Measurements from ENCODE around the gene SART3.

The SART3 gene

DNA sequence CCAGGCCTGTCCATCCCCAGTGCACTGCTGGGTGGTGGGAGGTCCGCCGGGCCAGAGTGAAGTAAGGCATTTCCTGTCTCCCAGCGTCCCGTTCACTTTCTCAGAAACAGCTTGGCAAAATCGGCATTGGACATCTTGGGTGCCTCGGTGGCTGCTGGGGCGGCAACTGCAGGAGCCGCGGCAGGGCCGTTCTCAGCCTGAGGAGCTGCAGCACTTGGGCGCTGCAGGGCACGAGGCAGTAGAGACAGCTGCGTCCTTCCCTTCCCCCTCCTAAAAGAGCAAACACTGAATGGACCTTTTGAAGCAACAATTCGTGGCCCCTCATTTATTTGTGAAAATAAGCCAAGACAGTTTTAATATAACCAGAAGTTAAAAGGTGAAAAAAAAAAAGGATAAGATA is 37.6 kb downstream of the SART3 start:
- no peak for DNase-seq (ENCODE audit: low spot score)

DNA sequence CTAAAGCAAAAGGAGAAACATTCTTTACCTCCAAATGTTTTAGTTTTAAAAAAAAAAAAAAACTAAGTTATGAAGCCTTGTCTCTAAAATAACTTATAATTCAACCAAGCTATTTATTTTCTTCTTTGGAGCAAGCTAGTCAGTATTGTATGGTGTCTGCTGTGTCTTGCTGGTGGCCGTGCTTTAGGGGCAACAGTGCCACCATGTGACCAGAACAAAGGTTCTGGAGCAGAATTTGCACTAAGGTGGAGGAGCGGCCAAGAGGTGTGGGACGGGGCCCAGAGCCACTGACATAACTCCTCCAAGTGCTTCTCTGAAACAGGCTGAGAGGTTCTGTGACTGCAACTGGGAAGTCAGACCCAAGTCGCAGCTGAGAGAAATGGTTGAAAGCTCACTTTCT is 41.4 kb downstream of the SART3 start:
- no peak for DNase-seq (ENCODE audit: low spot score)

DNA sequence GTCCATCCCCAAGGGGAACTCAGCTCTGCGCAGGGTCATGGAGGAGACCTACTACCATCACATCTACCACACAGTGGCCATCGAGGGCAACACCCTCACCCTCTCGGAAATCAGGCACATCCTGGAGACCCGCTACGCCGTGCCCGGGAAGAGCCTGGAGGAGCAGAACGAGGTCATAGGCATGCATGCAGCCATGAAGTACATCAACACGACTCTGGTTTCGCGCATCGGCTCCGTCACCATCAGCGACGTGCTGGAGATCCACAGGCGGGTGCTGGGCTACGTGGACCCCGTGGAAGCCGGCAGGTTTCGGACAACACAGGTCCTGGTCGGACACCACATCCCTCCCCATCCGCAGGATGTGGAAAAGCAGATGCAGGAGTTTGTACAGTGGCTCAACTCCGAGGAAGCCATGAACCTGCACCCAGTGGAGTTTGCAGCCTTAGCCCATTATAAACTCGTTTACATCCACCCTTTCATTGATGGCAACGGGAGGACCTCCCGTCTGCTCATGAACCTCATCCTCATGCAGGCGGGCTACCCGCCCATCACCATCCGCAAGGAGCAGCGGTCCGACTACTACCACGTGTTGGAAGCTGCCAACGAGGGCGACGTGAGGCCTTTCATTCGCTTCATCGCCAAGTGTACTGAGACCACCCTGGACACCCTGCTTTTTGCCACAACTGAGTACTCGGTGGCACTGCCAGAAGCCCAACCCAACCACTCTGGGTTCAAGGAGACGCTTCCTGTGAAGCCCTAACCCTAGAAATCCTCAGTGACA is 42.1 kb downstream of the SART3 start:
- DNase-seq (ENCODE audit: low spot score), result no peak

- DNase-seq (ENCODE audit: low spot score), result no peak
These were observed 42.8 kb downstream of the SART3 start for GRCh38 chr12:108518101-108518715.

- DNase-seq (ENCODE audit: low spot score), result no peak
These were observed 43.5 kb downstream of the SART3 start for GRCh38 chr12:108517288-108518100.

DNA sequence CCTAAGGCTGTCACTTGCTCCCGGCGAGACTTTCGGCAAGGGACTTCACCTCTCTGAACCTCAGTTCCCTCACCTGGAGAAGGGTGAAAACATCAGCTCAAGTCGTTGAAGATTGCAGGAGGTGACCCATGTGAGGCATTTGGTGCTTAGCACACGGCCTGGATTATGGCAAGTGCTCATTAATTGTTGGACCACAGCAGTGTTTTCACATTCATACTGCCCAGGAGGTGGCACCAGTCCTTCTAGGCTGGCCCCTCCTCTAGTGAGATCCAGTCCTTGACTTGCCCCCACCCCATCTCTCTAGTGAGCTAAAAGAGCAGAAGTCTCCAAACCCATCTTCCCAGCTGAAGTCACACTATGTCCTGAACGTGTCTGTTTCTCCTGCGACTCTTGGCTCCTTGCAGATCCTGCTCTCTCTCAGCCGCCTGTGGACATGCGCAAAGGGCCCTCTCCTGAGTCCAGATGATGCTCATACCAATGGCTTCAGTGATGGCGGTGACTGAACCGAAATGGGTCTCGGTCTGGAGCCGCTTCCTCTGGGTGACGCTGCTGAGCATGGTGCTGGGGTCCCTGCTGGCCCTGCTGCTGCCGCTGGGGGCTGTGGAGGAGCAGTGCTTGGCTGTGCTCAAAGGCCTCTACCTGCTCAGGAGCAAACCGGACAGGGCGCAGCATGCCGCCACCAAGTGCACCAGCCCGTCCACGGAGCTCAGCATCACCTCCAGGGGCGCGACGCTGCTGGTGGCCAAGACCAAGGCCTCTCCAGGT is 44.3 kb downstream of the SART3 start:
- DNase-seq (ENCODE audit: low spot score), result no peak

DNA sequence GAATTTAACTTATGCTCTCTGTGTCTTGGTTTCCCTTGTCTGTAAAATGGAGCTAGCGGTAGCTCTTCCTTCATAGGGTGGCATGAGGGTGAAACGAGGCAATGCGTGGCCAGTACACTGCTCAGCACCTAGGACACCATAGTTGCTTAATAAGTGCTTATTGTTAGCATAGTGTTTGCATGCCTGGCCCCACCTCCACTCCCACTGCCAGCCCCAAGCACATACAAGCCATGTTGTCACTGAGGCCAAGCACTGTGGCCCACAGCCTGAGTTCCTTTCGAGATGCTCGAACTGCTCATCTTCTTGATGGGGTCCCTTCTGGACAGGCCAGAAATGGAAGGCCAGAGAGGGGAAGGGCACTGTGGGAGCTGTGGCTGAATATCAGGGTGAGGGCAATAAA is 45.1 kb downstream of the SART3 start:
- no peak for DNase-seq (ENCODE audit: low spot score)

DNA sequence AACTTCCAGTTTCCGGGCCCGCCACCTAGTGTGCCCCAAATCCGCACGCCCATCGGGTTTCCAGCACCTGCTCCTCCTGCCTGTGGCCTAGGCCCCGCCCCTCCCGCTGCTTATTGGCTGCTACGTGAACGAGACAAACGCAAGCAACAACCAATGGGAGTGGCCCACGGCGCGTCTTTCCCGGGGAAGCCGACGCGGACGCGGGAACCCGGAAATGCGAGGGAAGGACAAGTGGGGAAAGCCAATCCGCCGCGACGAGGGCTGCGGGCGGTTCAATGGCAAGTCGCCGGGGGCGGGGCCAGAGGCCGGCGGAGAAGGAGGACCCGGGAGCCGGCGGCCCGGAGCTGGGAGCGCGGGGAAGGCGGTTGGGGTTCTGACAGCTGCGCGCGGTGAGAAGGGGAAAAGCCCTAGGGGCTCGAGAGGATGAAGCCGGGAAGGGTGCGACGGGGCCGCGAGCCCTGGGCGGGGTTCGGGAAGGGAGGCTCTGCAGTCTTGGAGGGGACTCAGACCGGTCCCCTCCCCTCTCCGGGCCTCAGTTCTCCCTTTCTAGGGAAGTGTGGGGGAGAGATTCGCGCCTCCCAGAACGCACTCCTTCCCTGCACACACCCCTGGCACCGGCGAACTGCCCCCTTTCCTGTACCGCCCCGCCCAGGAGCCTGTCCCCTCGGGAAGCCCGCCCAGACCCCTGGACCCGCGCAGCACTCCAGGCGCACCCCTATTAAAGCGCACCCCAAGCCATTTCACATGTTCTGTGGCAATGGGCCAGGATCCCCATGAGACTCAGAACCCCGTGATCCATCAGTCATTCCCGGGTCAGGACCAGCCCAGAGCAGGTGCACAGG is 45.8 kb downstream of the SART3 start, which contains the start of gene FICD:
Gene FICD, plus strand, starts transcription at position 305 of the 842 bp plus-strand sequence. CDS start 1,696 bp downstream, outside the sequence.
- DNase-seq (ENCODE audit: low spot score), result peak; percentile 99

GRCh38 chr12:108514468-108514972 is 46.5 kb downstream of the SART3 start:
- DNase-seq (ENCODE audit: low spot score), result no peak

DNA sequence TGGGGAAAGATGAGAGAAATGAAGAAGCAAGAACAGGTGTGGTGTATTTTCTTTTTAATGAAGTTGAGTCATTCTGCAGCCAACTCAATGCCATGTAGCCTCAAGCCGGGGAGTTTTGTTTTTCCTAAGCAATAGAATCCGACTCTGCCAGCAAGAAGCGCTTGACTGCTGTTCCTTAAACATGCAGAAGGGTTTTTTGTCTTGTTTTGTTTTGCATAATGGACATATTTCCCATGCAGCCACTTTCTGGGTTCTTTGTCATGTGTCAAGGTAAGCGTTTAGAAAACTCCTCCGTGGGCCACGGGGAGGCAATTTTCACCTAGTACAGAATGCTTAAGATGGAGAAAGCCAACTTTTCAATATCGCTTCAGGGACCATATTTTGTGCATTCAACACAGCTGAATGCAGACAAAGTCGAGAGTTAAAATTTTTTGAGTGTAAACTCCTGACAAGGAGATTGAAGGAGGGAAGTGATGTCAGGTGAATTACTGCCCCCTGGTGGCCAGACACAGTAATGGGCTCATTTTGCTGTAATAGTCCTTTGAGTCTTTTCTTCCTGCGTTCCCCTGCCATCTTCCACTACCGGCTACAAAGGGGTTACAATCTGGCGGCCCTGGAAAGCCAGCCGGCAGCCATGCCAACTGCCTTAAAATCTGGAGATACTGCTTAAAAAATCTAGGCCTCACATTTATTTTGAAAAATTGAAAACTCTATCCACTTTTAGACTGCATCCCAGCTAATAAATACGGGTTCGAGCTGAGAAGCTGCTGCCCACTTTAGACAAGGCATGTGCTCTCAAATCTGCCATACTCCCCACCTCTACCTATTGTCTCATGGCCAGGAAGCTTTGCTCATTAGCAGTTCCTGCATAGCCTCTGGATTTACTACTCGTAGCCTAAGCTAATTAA is 49.1 kb downstream of the SART3 start:
- peak; percentile 74 for DNase-seq (ENCODE audit: low spot score)

DNA sequence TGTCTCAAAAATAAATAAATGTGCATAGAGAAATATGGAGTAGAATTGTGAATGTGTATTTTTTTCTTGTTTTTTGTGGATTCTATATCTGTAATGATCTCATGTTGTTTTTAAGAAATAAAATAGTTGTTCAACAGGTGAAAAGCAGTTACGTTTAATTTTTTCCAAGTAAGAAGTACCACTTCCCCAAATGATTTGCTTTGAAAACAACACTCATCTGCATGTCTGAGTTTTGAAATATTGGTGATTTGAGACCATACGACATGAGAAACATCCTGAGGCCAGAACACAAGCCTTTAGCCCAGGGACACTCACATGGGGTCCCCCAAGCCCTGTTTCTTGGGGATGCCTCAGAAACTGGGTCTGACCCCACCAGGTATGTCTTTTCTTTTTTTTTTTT is 50.1 kb downstream of the SART3 start:
- no peak for DNase-seq (ENCODE audit: low spot score)

- DNase-seq (ENCODE audit: low spot score), result no peak
These were observed 51.2 kb downstream of the SART3 start for GRCh38 chr12:108509806-108510205.

DNA sequence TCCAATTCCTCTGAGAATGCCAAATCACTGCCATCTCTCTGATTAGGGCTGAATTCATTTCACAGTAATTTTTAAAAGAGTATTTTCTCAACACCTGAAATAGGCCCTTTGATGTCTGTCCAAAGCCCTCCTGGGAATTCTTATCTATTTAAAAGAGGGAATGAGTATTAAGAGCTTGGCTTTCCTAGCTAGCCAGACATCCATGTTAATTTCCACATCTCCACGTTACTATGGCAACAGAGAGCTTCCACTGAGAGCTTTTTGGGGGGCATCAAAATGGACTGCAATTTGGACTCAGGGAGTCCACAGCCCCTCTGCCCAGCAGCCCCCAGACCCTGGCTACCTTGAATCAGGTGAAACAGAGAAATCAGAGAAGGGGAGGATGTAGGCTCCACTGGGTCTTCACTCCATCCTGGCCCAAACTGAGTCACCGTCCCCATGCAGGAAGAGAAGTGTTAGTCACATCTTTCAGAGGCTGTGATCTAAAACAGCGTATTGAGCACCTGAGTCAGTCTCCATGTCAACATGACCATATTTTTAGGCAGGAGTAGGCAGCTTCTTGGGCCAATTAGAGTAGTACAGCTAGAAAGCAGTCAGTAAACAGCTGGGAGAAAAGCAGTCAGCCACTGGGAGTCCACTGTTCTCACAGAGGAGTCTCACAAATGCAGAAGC is 52.9 kb downstream of the SART3 start:
- DNase-seq (ENCODE audit: low spot score), result no peak

DNA sequence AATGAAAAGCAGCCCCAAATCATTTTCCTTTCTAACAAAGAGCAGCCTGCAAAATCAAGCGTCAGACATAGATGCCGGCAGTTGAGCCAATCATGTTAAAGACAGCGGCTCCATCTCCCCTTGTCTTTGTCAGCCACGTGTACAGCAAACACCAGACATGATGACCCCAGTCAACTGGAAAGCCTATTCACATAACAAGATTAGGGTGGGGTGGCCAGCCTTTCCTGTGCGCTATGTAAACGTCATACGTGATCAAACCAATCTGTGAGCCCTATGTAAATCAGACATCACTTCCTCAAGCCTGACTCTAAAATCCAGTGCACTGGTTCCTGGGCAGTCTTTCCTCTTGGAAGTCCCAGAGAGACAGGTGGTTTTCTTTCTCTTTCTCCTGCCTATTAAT is 55.8 kb downstream of the SART3 start:
- peak; percentile 80 for DNase-seq (ENCODE audit: low spot score)

DNA sequence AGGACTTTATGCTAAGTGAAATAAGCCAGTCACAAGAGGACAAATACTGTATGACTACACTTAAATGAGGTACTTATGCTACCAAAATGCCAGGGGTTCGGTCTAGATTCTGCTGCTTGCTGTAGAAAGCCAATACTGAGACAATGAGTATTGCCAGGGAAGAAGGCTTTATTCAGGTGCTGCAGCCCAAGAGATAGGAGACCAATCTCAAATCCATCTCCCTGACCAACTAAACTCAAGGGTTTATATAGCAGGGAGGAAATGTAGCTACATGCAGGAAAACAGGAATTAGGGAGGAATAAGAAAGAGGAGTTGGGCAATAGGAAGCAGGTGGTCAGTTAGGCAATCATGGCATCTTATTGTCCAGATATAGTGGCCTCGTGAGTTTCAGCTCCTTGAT is 58.1 kb downstream of the SART3 start:
- no peak for DNase-seq (ENCODE audit: low spot score)

DNA sequence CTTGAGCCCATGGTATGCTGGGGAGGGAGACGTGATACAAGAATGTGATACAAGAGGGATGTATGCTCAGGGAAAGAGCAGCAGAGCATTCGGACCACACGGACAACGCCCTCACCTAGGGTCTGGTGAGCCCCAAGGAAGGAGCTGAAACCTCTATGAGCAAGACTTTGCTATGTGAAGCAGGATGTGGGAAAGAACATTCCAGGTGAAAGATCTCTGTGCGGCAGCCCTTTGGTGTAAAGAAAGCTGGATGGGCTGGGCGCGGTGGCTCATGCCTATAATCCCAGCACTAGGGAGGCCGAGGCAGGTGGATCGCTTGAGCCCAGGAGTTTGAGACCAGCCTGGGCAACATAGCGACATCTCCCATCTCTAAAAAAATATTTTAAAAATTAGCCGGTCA is 62.8 kb downstream of the SART3 start:
- no peak for DNase-seq (ENCODE audit: low spot score)

GRCh38 chr12:108495823-108496579 is 65.0 kb downstream of the SART3 start:
- no peak for DNase-seq (ENCODE audit: low spot score)

GRCh38 chr12:108495054-108495453 is 65.9 kb downstream of the SART3 start:
- no peak for DNase-seq (ENCODE audit: low spot score)
